NCI-H82 (cell line): ENCODE measurements around the gene PMPCA.

Source experiments
- DNase-seq: peaks from one replicate; lab custom pipeline; 2025; lab: John Stamatoyannopoulos, UW

Gene PMPCA

DNA sequence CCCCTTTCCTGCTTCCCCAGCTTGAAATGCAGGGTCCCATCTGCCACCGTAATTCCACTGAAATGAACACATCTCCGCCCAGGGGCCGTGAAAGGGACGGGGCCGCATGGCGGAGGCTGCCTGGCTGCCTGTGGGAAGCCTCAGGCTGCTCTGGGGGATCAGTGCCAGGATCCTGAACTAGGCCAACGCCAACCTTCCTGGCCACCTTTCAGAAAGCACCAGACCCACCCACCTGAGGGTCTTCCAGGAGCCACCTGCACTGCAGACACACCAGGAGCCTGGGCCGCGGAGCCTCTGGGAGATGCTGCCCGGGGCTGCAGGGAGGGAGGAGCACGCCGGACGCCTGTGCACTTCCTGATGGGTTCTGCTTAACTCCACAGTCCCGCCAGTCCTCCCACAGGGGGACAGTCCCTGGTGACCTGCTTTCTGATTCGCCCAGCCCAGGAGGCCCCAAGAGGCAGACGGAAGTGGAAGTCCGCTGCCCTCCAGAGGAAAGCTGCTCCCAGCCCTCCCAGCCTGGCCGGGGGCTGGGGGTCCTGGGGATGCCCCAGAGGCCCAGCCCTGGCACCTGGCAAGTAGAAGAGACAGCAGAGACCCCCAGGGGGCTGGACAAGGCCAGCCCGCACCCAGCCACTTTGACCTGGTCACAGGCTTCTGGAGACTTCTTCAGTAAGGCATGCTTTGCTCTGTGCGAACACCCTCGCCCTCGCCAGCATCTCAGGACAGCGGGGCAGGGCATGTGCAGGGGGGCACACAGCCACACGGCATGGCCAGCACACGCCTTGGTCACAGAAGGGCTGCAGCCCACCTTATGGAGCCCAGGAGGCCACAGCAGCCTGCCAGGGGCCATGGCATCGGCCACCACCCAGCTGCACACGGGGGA, 36.9 kb upstream of the PMPCA start, which contains the start of gene CARD9:
CARD9 (minus strand) TSS at position 370 of the 883 bp plus-strand sequence. CDS start 1,591 bp downstream, outside the sequence.
- peak; percentile 69 for DNase-seq

DNA sequence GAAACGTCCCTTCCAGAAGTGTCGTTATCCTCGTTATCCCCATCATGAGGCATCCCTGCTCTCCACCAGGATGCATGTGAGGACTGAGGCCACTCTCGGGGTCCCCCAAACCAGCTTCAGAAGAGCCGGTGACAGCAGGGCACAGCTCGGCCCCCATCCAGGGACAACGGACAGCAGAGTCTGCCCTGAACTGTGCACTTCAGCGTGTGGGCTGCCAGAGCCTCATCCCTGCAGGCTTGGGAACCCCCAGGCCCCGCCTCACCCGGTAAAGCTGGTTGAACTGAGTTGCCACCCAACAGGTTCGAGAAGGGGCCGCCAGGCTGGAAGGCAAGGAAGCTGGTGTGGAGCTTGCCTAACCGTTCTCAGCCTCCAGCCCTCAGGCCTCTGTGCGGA, 36.3 kb upstream of the PMPCA start:
- DNase-seq = no peak

DNA sequence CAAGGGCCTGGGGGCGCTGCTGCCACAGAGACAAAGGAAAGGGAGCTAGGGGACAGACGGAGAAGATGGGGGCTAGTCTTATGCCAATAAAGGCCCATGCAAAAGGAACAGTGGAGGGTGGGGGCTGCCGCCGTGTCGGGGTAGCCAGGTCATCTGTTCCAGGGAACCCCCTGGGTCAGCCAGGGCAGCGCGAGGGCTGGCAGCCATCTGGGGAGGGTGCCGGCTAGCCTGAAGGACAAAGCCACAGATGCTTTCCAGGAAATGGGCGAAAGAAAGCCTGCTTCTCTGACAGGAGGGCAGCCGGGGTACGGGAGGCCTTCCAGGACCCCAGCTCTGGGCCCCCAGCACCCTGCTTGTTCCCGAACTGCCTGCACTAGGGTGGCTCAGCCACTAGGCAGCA, 35.4 kb upstream of the PMPCA start:
- no peak for DNase-seq

DNA sequence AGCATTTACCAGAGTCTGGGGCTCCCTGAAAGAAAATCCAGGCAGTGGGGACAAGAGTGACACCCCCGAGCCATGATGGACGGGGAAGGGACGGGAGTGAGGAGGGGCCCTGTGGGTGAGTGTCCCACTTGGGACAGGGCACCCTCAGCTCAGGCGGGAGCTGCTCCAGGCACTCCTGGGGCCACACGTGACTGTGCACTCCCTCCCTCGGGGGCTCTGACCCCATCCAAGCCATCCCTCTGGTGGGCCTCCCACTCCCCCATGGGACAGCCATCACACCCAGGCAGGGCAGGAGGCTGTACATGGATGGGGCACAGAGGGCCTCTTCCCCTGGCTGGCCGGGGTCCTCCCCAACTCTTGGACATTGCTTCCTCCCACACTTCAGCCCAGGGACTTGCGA, 34.0 kb upstream of the PMPCA start:
- DNase-seq = no peak

DNA sequence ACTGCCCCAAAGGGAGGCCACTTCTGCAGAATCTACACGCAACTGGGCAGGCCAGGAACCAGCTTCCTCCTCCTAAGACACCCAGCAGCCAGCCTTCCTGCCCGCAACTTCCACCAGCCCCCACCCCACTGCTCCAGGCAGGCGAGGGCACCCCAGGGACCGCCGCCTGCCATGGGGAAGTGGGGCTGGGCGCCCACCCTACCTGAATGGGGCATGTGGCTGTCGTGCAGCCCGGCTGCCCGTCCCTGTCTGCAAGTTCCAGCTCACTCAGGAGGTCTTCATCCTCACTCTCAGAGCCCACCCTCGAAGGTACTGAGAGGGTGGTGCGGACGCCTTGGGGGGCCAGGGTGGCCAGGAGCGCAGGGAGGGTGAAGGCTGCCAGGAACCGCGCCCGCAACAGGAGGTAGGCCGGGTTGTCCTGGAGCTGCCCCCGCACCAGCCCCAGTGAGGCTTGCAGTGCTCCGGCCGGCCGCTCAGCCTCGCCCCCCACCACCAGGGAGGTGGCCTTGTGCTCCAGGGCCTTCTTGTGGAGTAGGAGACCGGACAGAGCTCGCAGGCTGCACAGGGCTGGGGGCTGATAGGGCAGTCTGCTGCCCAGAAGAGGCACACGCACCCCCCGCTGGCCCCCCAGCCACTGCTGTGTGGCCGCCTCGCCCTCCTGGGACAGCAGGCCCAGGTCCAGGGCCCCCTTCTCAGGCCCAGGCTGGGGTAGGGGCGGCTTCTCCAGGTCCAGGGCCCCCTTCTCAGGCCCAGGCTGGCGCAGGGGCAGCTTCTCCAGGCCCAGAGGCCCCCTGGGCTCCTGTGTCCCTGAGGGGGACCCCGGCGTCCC, 32.9 kb upstream of the PMPCA start:
- no peak for DNase-seq

DNA sequence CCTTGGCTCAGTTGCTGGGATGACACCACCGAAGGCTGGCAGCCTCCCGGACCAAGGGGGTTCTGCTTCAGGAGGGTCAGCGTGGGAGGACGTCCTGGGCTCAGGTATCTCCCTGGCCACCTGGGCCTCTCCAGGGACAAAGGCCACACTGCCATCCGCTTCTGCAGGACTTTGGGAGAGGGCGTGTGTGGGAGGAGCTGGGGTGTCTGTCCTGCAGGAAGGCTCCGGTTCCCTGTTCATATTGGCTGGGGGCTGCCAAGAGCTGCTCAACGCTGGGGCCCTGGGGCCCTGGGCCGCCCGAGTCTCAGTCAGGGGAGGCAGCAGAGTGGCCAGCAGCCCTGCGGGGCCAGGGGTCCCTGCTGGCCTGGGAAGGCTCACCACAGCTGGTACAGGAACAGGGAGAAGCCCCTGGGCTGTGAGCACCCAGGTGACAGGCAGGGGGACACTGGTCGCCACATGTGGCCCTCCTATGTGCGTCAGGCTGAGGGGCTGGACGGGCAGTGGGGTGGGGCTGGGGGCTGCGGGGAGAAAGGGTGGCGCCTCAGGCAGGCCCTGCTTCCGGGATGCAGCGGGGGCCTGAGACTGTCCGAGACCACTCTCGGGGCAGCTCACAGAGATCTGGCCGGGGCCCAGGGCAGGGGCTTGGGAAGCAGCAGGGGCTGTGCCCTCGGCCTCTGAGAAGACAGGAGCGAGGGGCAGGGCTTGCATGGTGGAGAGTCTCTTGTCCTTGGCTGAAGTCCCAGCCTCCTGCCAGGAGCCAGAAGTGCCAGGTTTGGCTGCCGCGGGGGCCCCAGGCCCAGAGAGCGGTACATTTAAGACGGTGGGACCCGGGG, 32.1 kb upstream of the PMPCA start:
- no peak for DNase-seq

DNA sequence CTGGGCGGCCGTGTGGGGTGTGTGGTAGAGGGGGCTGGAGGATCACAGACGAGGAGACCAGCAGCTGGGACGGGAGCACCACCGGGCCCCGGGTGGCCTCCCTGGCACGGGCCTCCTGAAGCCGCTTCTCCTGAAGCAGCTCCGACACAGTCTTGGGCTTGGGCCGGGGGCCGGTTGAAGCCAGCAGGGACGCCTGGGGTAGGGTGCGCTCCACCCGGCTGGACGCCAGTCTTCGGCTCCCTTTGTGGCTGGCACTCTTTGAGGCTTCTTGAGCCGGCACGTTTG, 31.5 kb upstream of the PMPCA start:
- no peak for DNase-seq

DNA sequence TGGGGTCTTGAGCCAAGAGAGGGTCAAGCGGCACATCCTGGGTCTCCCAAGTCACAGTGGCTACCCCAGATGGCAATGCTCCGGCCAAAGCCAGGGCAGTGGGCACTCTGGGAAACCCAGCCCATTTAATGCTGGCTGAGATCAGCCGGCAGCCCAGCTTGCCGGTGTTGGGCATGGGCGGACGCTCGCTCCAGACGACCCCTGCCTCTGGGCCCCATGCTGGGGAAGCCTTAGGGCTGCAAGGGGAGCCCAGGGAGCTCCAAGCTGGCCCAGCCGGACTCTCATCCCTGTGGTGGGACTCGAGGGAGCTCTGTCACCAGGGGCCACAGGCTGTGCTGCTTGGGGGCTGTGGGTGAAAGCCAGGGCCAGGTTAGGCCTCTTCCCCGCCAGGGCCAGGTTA, 31.1 kb upstream of the PMPCA start:
- no peak for DNase-seq

DNA sequence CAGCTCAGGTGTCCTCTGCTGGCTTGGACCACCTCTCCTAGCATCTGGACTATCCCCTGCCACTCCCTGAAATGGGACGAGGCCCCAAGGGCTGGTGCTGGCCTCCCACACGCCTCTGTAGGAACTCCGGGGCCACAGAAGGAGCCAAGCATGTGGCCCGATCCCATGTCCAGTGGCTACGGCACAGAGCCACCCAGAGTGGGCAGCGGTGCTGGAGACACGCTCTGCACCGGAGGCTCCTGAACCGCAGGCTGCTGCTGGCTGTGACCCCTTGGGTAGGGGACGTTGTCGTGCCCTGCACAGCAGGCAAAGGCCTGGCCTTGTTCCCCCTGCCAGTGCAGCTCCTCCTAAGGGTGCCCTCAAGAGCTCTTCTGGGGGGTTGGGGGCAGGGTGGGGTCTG, 30.6 kb upstream of the PMPCA start:
- DNase-seq = no peak

DNA sequence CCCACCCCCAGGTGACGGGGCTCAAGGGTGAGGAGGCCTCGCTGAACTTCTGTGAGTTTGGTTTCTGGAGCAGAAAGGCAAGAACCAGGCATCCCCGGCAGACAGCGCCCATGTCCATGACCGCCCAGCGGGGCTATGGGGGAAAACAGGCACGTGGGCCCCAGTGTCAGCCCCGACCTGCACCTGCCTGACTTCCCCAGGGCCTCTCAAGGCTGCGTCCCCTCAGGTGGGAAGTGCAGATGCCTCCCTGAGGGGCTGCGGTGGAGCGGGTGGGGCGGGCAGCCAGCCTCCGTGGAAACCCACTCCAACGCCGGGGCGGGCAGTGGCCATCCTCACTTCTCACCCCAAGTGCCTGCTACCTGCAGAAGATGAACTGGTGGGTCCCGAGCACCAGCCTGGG, 30.1 kb upstream of the PMPCA start:
- no peak for DNase-seq

DNA sequence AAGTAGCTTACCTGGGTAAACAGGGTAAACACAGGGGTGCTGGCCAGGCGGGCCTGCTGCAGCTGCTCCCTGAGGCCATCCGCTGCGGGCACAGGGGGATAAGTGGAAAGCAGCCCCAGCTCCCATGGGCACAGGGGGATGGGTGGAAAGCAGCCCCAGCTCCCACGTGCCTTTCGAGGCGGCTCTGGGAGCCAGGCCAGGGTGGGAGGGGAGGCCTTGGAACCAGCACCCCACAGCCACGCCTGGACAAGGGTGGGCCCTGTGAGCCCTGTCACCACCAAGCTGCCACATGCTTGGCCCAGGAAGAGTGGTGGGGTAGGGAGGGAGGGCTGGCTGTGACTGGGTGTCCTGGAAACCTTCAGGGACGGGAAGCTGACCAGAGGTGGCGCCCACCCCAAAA, 29.1 kb upstream of the PMPCA start:
- no peak for DNase-seq

DNA sequence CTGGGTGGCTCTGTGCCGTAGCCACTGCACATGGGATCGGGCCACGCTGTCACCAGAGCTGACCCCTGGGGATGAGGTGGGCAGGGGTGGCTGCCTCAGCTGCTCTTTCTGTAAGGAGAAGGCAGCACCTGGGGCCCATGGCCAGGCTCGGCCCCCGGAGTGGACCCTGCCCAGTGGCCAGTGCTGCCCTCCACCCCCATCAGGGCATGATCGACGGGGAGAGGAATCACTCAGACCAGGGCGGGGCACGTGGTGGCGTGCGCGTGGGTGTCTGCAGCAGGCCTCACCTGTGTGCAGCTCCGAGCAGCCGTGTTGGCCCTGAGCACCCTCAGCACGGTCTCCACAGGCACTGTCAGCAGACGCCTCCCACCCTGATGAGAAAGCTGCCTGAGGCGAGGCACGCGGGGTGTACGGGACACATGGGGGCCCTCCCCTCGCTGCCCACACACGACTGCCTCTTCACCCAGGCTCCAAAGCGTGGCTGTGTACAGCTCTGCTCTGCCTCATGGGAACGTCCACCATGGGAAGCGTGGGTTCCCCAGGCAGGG, 28.4 kb upstream of the PMPCA start:
- no peak for DNase-seq

DNA sequence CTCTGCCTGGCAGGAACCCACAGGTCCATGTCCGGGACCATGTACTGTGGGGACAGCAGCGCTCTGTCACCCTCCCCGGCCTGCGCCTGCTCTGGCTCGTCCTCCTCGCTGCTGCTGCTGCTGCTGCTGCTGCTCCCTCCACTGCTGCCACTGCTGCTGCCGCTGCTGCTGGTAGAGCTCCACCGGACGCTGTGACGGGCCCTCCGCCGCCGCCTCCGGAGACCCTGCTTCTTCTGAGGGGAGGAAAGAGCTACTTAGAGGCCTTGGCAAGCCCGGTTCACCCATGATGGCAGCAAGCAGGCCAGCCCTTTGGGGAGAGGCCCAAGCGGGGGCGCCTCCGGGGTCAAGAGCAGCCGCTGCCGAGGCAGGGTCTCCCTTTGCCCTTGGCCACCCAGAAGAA, 27.0 kb upstream of the PMPCA start:
- no peak for DNase-seq

DNA sequence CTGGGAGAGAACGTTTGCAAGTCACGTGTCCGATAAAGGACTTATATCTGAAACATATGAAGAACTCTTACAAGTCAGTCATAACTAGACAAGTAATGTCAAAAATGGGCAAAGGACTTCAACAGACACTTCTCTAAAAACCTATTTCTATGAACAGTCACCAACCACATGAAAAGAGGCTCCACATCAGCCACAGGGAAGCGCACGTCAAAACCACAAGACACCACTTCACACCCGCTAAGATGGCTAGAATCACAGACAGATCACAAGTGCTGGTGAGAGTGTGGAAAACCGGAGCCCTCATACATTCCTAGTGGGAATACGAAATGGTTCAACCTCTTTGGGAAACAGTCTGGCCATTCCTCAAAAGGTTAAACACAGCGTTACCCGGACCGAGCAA, 25.4 kb upstream of the PMPCA start:
- no peak for DNase-seq

DNA sequence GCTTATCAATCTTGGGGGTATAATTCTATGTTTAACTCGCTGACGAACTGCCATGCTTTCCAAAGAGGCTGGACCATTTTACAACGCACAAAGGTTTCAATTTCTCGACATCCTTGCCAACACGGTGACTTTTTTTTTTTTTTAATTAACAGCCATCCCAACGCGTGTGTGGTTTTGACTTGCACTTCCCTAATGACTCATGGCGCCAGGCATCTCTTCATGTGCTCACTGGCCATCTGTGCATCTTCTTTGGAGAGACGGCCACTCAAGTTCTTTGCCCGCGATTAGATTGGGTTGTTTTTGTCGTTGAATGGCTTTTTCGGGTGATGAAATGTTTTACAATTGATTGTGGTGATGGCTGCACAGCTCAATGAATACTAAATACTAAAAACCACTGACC, 24.4 kb upstream of the PMPCA start:
- DNase-seq = no peak

DNA sequence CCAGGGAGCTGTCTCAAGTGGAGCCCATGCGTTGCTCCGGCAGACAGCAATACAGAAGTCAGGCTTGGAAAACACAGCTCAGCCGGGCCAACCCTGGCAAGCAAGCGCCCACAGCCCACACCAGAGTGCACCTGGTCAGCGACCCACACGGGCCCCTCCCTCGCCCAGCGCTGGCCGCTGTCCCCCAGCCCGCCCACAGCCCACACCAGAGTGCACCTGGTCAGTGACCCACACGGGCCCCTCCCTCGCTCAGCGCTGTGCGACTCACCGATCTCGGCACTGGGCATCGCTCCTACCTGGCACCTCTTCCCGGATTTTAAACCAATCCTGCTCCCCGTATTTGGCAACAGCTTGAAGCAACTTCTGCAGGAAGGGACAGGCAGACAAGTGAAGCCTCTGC, 23.2 kb upstream of the PMPCA start:
- DNase-seq = no peak

DNA sequence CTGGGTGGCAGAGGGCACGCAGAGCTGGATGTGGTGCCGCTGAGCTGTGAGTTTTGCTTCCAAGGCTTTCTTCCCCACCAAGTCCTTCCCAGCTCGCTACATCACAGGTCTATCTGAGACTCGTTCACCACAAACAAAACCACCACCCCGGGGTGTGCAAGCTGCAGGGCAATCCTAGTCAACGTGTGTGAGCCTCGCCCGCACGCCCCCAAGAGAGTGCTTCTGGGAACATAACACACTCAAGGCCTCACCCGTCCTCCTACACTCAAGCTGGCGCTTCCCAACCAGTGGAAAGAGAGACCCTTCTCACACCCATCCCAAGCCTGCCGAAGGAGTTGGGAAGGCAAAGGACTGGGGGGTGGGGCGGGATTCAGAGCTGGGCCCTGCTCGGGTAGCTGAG, 21.1 kb upstream of the PMPCA start:
- DNase-seq = no peak

DNA sequence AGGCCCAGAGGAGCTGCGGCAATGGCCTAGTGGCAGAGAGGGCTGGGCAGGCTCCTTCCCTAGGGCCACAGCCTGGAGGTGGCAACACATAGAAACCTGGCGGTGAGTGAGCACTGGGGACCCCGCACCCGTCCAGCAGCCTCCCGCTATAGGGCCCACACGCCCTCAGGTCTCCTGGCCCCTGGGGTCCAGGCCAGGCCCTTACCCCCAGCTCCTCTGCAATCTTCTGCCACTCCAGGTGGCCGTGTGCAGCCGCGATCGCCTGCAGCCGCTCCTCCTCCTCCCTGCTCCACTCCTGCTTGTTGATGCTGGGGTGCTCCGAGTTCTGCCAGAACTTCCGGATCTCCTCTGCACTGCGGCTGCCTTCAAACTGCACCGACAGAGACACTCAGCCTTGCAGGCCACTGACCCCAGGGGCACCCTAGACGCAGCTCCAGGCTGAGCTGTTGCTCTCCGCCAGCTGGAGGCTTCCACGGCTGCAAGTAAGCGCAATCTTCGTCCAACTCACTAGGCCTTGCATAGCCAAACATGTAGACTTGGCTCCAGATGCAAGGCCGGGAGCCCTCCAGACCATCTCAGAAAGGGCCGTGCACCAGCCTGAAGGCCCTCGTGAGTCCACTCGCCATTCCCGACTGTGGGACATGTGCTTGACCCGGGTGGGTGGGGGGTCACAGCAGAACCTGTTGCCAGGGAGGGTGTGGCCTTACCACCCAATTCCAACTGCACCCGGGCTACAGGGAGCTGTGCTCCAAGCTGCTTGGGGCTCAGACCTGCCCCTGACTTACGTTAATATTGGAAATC, 18.5 kb upstream of the PMPCA start:
- DNase-seq = no peak

DNA sequence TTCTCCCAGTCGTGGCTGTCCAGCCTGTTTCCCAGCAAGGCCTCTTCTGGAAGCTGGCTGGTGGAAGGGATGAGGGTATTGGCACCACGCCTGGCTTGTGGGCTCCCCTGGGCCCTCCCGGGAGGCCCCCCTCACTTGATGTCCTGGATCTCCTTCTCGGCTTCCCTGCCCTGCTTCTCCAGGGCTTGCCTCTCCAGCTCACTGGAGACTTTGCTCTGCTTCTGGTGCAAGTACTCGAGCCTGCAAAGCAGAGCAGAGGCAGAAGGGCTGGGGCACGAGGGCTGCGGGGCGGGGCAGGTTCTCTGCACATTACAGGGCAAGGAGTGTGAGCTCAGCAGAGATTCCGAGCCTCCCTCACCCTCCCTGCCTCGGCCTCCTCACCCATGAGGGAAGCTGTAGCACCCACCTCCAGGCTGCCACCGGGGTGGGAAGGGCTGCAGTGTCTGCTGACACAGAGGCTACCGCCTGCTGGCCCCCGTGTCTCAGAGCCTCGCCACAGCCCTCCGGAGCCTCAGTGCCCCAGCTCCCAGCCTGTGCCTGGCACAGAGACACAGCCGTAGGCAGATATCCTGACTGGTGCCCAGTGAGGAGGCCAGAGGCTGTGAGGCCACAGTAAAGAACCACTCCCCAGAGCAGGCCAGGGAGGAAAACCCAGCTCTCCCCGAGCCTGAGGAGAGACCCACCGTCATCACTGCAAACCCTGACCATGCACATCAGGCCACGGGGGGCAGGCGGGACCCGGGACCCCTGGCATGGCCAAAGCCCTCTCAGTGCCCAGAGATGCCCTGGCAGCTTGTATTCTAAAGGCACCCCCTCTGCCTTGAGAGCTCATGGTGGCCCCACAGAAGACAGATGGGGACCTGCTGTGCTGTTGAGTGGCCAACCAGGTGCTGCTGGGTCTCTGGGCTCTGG, 17.7 kb upstream of the PMPCA start:
- DNase-seq = no peak

DNA sequence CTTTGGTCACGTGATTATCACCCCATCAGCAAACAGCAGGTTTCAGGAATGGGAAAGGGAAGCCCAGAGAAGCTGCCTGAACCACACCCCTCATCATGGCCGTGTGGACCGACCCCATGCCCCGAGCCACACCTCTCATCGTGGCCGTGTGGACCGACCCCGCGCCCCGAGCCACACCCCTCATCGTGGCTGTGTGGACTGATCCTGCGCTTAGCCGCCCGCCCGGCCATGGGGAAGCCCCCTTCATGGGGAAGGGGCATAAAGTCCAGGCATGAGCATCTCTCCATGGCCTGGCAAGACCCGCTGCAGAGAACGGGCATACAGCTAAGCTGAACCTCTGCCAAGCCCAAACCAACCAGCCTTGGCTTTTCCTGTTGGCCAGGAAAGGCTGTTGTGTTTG, 16.9 kb upstream of the PMPCA start:
- DNase-seq = no peak
